ENCODE measurements around the gene CFAP100. TPM values are rescaled to one million over a fixed set of nuclear protein-coding genes. Genes with fewer than 3 reads are reported as not detected.

CFAP100 gene
- total and polyA plus RNA-seq, 9 of the 15 experiments (the other 6 are each of a cell fraction or from before 2014, with no cell fraction given): not detected

DNA sequence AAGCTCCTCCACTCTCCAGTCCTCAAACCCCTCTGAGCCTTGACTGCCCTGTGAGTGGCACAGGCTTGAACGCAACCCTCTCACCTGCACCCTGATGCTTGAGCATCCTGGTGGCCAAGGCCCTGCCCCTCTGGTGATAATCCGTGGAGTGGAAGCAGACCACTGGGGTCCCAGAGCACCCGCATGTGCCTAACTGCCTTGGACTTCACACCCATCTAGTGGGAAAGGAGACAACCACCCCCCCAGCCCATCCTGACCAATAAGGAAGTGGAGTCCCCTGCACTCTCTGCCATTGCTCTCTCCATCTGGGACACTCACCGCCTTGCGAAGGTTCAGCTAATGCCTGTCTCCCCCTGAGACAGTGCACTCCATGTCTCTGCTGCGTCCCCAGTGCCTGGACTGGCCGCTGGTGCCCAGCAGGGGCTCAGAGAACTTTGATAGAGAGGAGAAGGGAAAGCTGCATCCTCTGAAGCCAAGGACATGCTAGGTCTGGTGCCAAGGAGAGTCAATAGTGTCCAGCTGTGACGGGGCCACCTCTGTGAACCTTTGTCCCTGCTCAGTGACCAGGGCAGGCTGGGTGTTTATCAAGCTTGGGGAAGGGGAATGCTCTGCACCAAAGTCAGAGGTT, 40.9 kb upstream of the CFAP100 start:
- H4K20me1 ChIP-seq (replicated peaks; ENCODE audit: control insufficient read depth, insufficient read depth, low read length): no peaks in the 10 kb centered on the region
- H3K36me3 ChIP-seq (ENCODE audit: control insufficient read depth, insufficient read depth, low read length): no peaks in the 10 kb centered on the region
- 91% methylated on average over 5 of the region's 8 CpGs for WGBS (ENCODE audit: insufficient coverage, low coverage, missing lambda C conversion rate)
- ATAC-seq: no peak
- ChIA-PET CTCF (ENCODE audit: low intra/inter-chr PET ratio) (no interaction called here), POLR2A (no interaction called here)
- BruUV-seq (replicated peaks): no TSS peak
- DNase-seq (ENCODE audit: extremely low read depth in 1 of 4, low spot score in 3 of 4): no peak
- in situ Hi-C loops (cut with MboI): no loop called here
- FAIRE-seq: no peak
- intact Hi-C loops (cut with micrococcal nuclease): no loop called here
- H3K27me3 ChIP-seq (ENCODE audit: control insufficient read depth in 2 of 2, insufficient read depth in 2 of 2, low read length in 2 of 2): peaks cover 0 to 10% of the 10 kb centered on the region in 2 experiments; a peak in 2 of 5 replicates
- TF ChIP-seq KDM4B (IDR thresholded peaks at IDR 0.05; ENCODE audit: borderline replicate concordance in 2 of 2, low read depth in 1 of 2) (no peak), PTRF (tag; IDR thresholded peaks at IDR 0.05) (no peak), ZEB2 (IDR thresholded peaks at IDR 0.05) (no peak), NCOA4 (IDR thresholded peaks at IDR 0.05; ENCODE audit: partially characterized antibody) (no peak), RB1 (IDR thresholded peaks at IDR 0.05; ENCODE audit: low read depth) (no peak), ZNF583 (CRISPR knock-in tag; IDR thresholded peaks at IDR 0.05) (no peak), TCF7 (IDR thresholded peaks at IDR 0.05; ENCODE audit: borderline replicate concordance) (no peak)
- TF ChIP-seq, protein P1, sequence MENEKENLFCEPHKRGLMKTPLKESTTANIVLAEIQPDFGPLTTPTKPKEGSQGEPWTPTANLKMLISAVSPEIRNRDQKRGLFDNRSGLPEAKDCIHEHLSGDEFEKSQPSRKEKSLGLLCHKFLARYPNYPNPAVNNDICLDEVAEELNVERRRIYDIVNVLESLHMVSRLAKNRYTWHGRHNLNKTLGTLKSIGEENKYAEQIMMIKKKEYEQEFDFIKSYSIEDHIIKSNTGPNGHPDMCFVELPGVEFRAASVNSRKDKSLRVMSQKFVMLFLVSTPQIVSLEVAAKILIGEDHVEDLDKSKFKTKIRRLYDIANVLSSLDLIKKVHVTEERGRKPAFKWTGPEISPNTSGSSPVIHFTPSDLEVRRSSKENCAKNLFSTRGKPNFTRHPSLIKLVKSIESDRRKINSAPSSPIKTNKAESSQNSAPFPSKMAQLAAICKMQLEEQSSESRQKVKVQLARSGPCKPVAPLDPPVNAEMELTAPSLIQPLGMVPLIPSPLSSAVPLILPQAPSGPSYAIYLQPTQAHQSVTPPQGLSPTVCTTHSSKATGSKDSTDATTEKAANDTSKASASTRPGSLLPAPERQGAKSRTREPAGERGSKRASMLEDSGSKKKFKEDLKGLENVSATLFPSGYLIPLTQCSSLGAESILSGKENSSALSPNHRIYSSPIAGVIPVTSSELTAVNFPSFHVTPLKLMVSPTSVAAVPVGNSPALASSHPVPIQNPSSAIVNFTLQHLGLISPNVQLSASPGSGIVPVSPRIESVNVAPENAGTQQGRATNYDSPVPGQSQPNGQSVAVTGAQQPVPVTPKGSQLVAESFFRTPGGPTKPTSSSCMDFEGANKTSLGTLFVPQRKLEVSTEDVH (IDR thresholded peaks at IDR 0.05; ENCODE audit: low read depth, partially characterized antibody): no peak
- H3K9me3 ChIP-seq (replicated peaks; ENCODE audit: control insufficient read depth, insufficient read depth, low read depth, low read length): no peaks in the 10 kb centered on the region
- no peak overlapping the region for H3K4me3 ChIP-seq
- H3K4me1 ChIP-seq (replicated peaks in 1 of 2; ENCODE audit: control insufficient read depth in 2 of 2, insufficient read depth in 2 of 2, low read length in 2 of 2): peaks cover 5 to 34% of the 10 kb centered on the region in 2 experiments; a peak in 3 of 5 replicates
- H3K4me2 ChIP-seq (ENCODE audit: insufficient read depth, low read length): no peak overlapping the region
- H3K9me1 ChIP-seq (ENCODE audit: control insufficient read depth, insufficient read depth, low read length): no peaks in the 10 kb centered on the region
- H3K27ac ChIP-seq (ENCODE audit: extremely low read depth, low read depth, low read length): no peak overlapping the region
- peak overlapping the region in 1 of 2 experiments; percentile 9; a peak in 1 of 4 replicates for H3K9ac ChIP-seq (ENCODE audit: insufficient read depth in 1 of 2, low read depth in 2 of 2, low read length in 2 of 2)
- H3K79me2 ChIP-seq (ENCODE audit: control insufficient read depth, insufficient read depth, low read length): no peaks in the 10 kb centered on the region
- no peak overlapping the region for H2AFZ ChIP-seq (ENCODE audit: low read depth, low read length)

All from K562 (cell line).